Loucy (cell line): ENCODE measurements around the gene WEE2.

Experiments used
- H2AFZ ChIP-seq: fragments of 200-600 bp; sonication (generic); 2 replicates; pipeline ENCODE4 v1.6.0; 2016; ENCODE audit warnings: antibody characterized with exemption, mild to moderate bottlenecking, low read length, moderate library complexity
- H3F3A ChIP-seq: fragments of 200-600 bp; 2 replicates; pipeline ENCODE4 v1.6.0; 2016; ENCODE audit warnings: antibody characterized with exemption, low read depth, mild to moderate bottlenecking
- H3K27me3 ChIP-seq: fragments of 200-600 bp; sonication (generic); 2 replicates; pipeline ENCODE4 v1.6.1; 2014; ENCODE audit warnings: low read length, mild to moderate bottlenecking; ENCODE audit not compliant: insufficient read depth, poor library complexity, severe bottlenecking
- H3K36me3 ChIP-seq: fragments of 200-600 bp; sonication (generic); 2 replicates; pipeline ENCODE4 v1.6.1; 2016; ENCODE audit warnings: low read length; ENCODE audit not compliant: insufficient read depth
- H3K4me1 ChIP-seq: fragments of 200-600 bp; sonication (generic); 2 replicates; pipeline ENCODE4 v1.5.1; 2014; ENCODE audit warnings: low read length, mild to moderate bottlenecking; ENCODE audit not compliant: insufficient read depth, poor library complexity, severe bottlenecking
- H3K4me2 ChIP-seq: fragments of 200-600 bp; sonication (generic); 2 replicates; pipeline ENCODE4 v1.6.0; 2014; ENCODE audit warnings: antibody characterized with exemption, low read length, low read depth, mild to moderate bottlenecking; ENCODE audit not compliant: poor library complexity, severe bottlenecking
- H3K4me3 ChIP-seq: fragments of 200-600 bp; sonication (generic); 2 replicates; pipeline ENCODE4 v1.5.1; 2014; ENCODE audit warnings: low read length, mild to moderate bottlenecking, mixed read lengths; ENCODE audit not compliant: poor library complexity, severe bottlenecking
- H3K79me2 ChIP-seq: fragments of 200-600 bp; sonication (generic); 2 replicates; pipeline ENCODE4 v1.6.1; 2014; ENCODE audit warnings: low read length; ENCODE audit not compliant: insufficient read depth
- H3K9ac ChIP-seq: fragments of 200-600 bp; sonication (generic); 2 replicates; pipeline ENCODE4 v1.6.0; 2014; ENCODE audit warnings: mild to moderate bottlenecking, low read depth, low read length, moderate library complexity; ENCODE audit not compliant: poor library complexity, severe bottlenecking
- H3K9me2 ChIP-seq: fragments of 200-600 bp; sonication (generic); replicated peaks from 2 replicates; pipeline ENCODE4 v1.6.1; 2016; ENCODE audit warnings: low read depth, low read length, mixed read lengths
- H3K9me3 ChIP-seq: fragments of 200-600 bp; sonication (generic); 2 replicates; pipeline ENCODE4 v1.6.1; 2014; ENCODE audit warnings: mild to moderate bottlenecking, antibody characterized with exemption, low read length, low read depth; ENCODE audit not compliant: insufficient read depth
- H4K20me1 ChIP-seq: fragments of 200-600 bp; sonication (generic); 2 replicates; pipeline ENCODE4 v1.6.0; 2014; ENCODE audit warnings: antibody characterized with exemption, low read length, mild to moderate bottlenecking; ENCODE audit not compliant: insufficient read depth, poor library complexity, severe bottlenecking
- CTCF ChIP-seq: fragments of 200-600 bp; sonication (generic); conservative IDR thresholded peaks from 2 replicates; pipeline ENCODE4 v1.5.1; 2014; ENCODE audit warnings: mild to moderate bottlenecking, antibody characterized with exemption, low read length
- EZH2phosphoT487 ChIP-seq: fragments of 200-600 bp; IDR thresholded peaks from 2 replicates; pipeline ENCODE4 v1.6.1; 2018; ENCODE audit warnings: antibody characterized with exemption, mild to moderate bottlenecking, moderate library complexity, borderline replicate concordance

WEE2 gene

GRCh38 chr7:141704741-141705140 lies 3.4 kb upstream of the WEE2 start:
- Histone ChIP-seq H3K79me2 (peaks cover 13% of the 10 kb centered on the region; the same call in 1 of the 2 replicates), H2AFZ (no peak overlapping the region), H3K36me3 (no peaks in the 10 kb centered on the region), H4K20me1 (peaks cover 6% of the 10 kb centered on the region), H3K9me3 (no peaks in the 10 kb centered on the region), H3K4me1 (peaks cover 17% of the 10 kb centered on the region), H3K9me2 (no peaks in the 10 kb centered on the region), H3K9ac (no peak overlapping the region), H3K4me3 (no peak overlapping the region), H3K27me3 (no peaks in the 10 kb centered on the region), H3K4me2 (no peak overlapping the region), H3F3A (no peaks in the 10 kb centered on the region)
- TF ChIP-seq CTCF (no peak), EZH2phosphoT487 (no peak)

GRCh38 chr7:141706239-141707064 lies 1.7 kb upstream of the WEE2 start:
- Histone ChIP-seq H3K79me2 (no peaks in the 10 kb centered on the region), H2AFZ (no peak overlapping the region), H3K36me3 (no peaks in the 10 kb centered on the region), H3K9me2 (no peaks in the 10 kb centered on the region), H3K4me1 (peaks cover 6% of the 10 kb centered on the region), H3K27me3 (no peaks in the 10 kb centered on the region), H3K9me3 (no peaks in the 10 kb centered on the region), H3K4me3 (no peak overlapping the region), H3F3A (no peaks in the 10 kb centered on the region), H3K4me2 (no peak overlapping the region), H3K9ac (no peak overlapping the region), H4K20me1 (no peaks in the 10 kb centered on the region)
- TF ChIP-seq CTCF = no peak
- TF ChIP-seq EZH2phosphoT487 = no peak

- Histone ChIP-seq H3K9me3 (no peaks in the 10 kb centered on the region), H4K20me1 (no peaks in the 10 kb centered on the region), H3F3A (no peaks in the 10 kb centered on the region), H3K9ac (no peak overlapping the region), H3K4me2 (no peak overlapping the region), H3K4me3 (no peak overlapping the region), H2AFZ (no peak overlapping the region), H3K27me3 (no peaks in the 10 kb centered on the region), H3K79me2 (no peaks in the 10 kb centered on the region), H3K9me2 (no peaks in the 10 kb centered on the region), H3K4me1 (no peaks in the 10 kb centered on the region), H3K36me3 (no peaks in the 10 kb centered on the region)
- TF ChIP-seq EZH2phosphoT487 (no peak), CTCF (no peak)
Measured at GRCh38 chr7:141709318-141709717, 1.2 kb downstream of the WEE2 start.
